ENCODE results near the gene PPP4R3C.
"Not testable (repeated sequence)": the region's sequence is repeated elsewhere in the genome, so short reads cannot be mapped to it uniquely, and the experiment has no call there.

Gene PPP4R3C

DNA sequence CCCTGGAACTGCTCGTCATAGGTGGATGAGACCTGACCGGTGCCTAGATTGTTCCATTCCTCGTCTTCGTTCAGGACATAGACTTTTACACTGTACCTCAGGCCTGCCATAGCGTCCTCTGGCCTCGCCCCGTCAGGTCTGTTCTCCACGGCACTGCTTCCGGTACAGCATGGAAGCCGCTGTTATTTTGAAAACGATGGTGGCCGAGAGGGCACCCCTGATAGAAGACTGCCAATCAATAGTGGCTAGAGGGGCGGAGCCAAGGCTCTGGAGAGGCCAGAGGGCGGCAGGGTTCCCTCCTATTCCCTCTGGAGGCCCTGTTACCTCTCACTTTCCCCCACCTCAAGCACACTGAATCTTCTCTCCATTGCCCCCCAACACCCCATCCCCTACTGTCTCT is at the start of gene PPP4R3C:
TSS of gene PPP4R3C (minus strand) at position 155 of the 400 bp plus-strand sequence. CDS start at position 110, 45 bp downstream.
- no peak for DNase-seq

DNA sequence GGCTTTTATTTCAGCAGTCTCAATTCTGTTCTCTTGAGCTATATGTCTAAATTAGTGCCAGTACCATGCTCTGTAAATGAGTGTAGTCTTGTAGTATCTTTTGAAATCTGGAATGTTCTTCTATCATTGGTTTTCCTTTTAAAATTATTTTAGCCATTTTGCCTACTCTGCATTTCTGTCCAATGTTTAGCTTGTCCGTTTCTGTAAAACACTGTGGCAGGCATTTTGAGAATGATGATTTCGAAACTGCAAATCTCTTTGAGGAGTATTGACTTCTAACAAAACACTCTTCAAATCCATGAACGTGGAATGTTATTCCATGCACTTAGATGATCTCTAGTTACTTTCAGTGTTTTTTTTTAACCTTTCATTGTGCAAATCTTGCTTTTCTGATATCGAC is 28.3 kb upstream of the PPP4R3C start:
- no peak for DNase-seq

DNA sequence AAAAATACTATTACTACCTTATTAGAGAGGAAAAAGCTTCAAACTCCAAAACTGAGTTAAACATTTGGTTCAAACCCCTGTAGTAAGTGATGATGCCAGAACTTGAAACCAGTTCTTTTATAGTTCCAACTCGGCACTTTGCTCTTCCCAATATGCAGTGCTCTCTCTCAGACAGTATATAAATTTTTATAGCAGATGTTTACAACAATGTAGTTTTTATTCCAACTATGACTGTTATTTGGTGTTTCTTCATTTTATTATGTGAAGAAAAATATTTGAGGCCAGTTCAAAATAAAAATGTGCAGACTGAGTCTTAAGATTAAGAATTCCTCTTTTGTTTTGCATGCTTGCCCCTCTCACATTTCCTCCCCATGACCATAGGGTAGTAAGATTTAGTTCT is 2.9 kb upstream of the PPP4R3C start:
- no peak for DNase-seq

DNA sequence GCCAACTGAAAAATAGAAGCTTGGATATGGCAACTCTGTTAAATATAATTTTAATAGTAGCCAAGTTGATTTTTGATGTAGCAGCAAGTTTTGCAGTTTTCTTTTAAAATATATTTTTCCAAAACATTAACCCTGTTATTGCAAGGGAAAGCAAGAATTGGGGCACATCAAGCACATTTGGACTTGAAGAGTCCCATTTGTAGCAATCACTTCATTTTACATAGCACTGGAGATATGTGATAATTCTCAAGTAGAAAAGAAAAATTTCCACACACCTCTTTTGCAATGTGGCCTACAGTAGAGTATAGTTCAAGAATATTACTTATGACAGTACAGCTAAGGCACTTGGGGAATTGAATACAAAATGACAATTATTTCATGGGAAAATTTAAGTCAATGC is 1.9 kb upstream of the PPP4R3C start:
- no peak for DNase-seq

DNA sequence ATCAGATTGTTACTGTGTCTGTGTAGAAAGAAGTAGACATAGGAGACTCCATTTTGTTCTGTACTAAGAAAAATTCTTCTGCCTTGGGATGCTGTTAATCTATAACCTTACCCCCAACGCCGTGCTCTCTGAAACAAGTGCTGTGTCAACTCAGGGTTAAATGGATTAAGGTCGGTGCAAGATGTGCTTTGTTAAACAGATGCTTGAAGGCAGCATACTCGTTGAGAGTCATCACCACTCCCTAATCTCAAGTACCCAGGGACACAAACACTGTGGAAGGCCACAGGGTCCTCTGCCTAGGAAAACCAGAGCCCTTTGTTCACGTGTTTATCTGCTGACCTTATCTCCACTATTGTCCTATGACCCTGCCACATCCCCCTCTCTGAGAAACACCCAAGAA is 4.0 kb downstream of the PPP4R3C start:
- DNase-seq: not testable (repeated sequence)

DNA sequence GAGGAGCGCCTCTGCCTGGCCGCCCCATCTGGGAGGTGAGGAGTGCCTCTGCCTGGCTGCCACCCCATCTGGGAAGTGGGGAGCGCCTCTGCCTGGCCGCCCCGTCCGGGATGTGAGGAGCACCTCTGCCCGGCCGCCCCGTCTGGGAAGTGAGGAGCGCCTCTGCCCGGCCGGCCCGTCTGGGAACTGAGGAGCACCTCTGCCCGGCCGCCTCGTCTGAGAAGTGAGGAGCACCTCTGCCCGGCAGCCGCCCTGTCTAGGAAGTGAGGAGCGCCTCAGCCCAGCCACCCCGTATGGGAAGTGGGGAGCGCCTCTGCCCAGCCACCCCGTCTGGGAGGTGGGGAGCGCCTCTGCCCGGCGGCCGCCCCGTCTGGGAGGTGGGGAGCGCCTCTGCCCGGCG is 4.6 kb downstream of the PPP4R3C start:
- DNase-seq: not testable (repeated sequence)

DNA sequence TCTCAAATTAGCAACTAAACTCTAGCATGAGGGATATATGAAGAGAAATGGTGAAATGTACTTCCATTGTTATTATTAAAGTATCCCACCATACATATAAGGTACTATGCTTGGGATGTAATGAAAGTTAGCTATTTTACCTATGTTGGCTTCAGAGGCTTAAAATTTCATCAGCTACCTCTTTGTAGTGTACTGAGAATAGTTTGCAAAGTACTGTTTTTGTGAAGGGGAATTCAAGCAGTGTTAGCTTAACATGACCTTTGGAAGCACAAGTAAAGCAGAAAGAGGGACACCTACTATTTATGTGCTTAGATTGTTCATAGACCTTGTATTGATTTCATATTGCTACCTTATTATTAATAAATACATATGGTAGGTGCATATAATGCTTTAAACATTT is 11.8 kb downstream of the PPP4R3C start:
- no peak for DNase-seq

DNA sequence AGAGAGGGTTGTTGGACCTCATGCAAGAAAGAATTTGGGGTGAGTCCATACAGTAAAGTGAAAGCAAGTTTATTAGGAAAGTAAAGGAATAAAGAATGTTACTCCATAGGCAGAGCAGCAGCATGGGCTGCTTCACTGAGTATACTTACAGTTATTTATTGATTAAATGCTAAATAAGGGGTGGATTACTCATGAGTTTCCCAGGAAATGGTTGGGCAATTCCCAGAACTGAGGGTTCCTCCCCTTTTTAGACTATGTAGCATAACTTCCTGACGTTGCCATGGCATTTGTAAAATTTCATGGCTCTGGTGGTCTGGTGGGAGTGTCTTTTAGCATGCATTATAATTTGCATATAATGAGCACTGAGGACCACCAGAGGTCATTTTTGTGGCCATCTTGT is 16.7 kb downstream of the PPP4R3C start:
- no peak for DNase-seq

DNA sequence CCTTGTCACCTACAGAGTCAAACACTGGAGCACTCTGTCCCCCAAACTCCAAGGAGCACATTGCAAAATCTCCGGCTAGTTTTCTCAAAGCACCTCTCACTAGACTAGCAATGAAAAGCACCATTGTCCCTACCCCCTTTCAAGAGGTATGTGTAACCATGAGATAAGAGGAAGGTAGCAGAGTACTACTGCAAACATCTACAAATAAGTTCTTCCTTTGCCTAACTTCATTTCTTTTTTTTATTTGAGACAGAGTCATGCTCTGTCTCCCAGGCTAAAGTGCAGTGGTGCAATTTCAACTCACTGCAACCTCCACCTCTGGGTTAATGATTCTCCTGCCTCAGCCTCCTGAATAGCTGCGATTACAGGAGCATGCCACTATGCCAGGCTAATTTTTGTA is 17.7 kb downstream of the PPP4R3C start:
- DNase-seq: no peak

DNA sequence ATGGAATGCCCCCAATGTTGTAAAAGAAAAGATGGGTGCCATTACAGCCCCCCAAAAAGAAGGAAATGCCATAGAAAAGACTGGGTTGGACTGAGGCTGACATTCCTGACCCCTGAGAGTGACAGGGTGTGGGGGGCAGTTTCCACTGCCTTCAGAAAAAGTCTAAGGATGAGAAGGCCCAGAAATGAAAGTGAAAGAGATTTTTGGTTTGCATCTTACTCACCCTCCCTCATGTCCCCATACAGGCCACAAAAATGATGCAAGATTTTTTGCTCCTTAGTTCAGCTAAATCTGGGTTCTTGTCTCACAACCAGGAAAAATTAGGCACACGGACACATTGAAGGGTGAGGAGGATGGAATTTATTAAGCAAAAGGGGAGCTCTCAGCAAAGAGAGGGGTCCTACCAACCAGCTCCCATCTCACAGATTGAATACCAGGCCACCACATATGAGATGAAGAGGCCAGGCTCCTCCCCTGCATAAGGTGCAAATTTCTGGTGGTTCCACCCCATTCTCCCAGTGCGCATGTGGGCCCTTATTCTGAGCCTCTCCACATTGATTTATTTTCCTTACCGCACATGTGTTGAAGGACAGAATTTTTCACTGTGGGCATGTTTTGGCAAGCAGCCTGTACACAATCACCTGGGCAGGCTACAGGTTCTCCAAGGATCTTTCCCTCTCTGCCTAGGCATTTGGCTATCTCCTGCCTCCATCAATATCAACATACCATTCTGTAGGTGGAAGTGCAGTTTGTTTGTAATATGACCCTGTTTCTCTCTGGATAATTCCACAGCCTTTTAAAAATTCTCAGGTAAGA is 18.8 kb downstream of the PPP4R3C start:
- no peak for DNase-seq

DNA sequence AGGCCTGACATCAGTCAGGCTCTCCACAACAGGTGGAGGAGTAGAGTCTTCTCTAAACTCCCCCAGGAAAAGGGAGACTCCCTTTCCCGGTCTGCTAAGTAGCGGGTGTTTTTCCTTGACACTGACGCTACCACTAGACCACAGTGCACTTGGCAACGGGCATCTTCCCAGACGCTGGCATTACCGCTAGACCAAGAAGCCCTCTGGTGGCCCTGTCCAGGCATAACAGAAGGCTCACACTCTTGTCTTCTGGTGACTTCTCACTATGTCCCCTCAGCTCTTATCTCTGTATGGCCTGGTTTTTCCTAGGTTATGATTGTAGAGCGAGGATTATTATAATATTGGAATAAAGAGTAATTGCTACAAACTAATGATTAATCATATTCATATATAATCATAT is 20.7 kb downstream of the PPP4R3C start:
- DNase-seq: not testable (repeated sequence)

DNA sequence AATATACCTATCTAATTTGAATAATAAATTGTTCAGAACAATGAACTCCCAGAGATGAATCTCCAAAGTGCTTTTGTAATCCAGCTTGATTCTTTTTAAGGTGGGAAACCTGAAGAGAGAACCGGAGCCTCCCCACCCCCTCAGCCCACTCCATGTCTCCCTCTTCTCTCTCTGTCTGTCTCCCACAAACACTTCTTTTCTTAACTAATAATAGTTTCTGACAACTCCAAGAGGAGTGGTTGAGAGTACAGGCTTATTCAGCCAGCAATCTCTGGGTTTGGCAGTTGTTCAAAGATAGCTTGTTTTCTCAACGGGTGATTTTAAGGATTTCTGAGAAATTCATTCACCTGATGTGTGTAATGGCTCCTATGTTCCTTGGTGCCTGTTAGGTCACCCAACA is 23.4 kb downstream of the PPP4R3C start:
- no peak for DNase-seq

DNA sequence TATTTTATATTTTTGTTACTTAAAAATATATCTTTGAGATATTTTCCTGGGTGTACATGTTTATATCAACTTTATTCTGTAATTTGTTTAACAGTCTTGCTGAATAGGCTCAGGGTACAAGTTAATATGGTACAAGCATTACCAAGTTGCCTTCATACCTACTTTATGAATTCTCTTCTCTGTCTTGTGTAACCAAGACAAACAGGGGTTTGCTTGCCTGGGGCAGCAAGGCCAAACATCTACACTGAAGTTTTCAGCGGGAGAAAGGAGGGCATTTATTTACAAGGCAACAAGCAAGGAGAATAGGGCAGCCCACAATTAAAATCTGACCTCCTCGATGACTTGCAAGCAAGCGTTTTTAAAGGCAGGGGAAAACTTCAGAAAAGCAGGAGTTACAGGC is 24.2 kb downstream of the PPP4R3C start:
- DNase-seq: no peak

DNA sequence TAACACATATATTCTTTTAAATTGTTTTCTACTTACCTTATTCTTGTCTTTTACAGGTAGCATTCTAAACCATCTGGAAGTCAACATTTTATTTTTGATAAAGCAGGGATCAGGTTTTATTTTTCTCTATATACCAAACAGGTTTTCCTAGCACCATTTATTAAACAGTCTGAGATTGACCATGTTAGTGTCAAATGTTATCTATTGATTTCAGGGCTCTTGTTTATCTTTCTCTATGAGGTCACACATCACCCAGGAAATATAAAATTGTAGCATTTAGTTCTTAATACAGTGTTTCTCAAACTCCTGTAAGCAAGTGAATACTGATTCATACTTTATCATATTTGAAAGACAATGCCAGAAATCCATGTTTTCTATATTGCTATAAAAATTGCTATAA is 28.1 kb downstream of the PPP4R3C start:
- DNase-seq: no peak

Measured in NCI-H2029 (cell line).